Aorta (tissue), 5 donors: ENCODE results near the gene DCDC1. TPM values are rescaled to one million over a fixed set of nuclear protein-coding genes. Genes with fewer than 3 reads are reported as not detected.

Experiments used
- ATAC-seq: fragments of 200-7000 bp; cut with Tn5 transposase; one replicate; pipeline ENCODE4 v1.9.1; 2022; ENCODE audit warnings: moderate library complexity; ENCODE audit not compliant: low FRiP score
- DNase-seq, 2 donors: peaks; one replicate each; pipeline ENCODE4 v3.0.0-alpha.2; 2020
- H3K27ac ChIP-seq, 2 donors: one replicate each; pipeline ENCODE4 v1.5.1; 2013; ENCODE audit warnings: low read length in 2 of 2, mild to moderate bottlenecking in 2 of 2, moderate library complexity in 2 of 2, control low read depth in 1 of 2, inconsistent platforms in 1 of 2, low read depth in 1 of 2
- H3K27me3 ChIP-seq, 2 donors: one replicate each; pipeline ENCODE4 v1.6.1; 2013; ENCODE audit warnings: control low read depth in 1 of 2, low read length in 1 of 2, mild to moderate bottlenecking in 1 of 2, moderate library complexity in 1 of 2; ENCODE audit not compliant: insufficient read depth in 2 of 2, control insufficient read depth in 1 of 2
- H3K36me3 ChIP-seq, 2 donors: one replicate each; pipeline ENCODE4 v1.6.1; 2013; ENCODE audit warnings: control low read depth in 1 of 2, low read length in 1 of 2, mild to moderate bottlenecking in 1 of 2; ENCODE audit not compliant: insufficient read depth in 2 of 2, control insufficient read depth in 1 of 2
- H3K4me1 ChIP-seq, 2 donors: one replicate each; pipeline ENCODE4 v1.6.1; 2013; ENCODE audit warnings: low read length in 2 of 2, control low read depth in 1 of 2, mild to moderate bottlenecking in 1 of 2, moderate library complexity in 1 of 2; ENCODE audit not compliant: insufficient read depth in 2 of 2, control insufficient read depth in 1 of 2
- H3K4me3 ChIP-seq, 2 donors: one replicate each; pipeline ENCODE4 v1.5.1; 2013; ENCODE audit warnings: low read length in 2 of 2, control low read depth in 1 of 2, mild to moderate bottlenecking in 1 of 2
- H3K9me3 ChIP-seq: one replicate; pipeline ENCODE4 v1.6.1; 2013; ENCODE audit warnings: mild to moderate bottlenecking, low read length; ENCODE audit not compliant: control insufficient read depth
- WGBS, 2 donors: extraction: QIAGEN DNeasy Blood & Tissue Kit; methylation state at CpG; one replicate each; pipeline ENCODE4 v1.1.7; 2013; 5-methylcytosine and 5-hydroxymethylcytosine counted together
- intact Hi-C, 2 donors: fragments of 100-400 bp; cut with DNase I; formaldehyde crosslinking; loops; one replicate each; pipeline versions ENCODE4 v1.14.2 to v1.15.0; 2022
- polyA plus RNA-seq, 2 donors: library from polyadenylated mRNA; stranded (reverse); fragments of 200-250 nt; gene quantifications; one replicate each; pipeline ENCODE4 v1.2.3, GENCODE V29; 2013
- total RNA-seq, 2 donors: library from RNA; stranded (reverse); fragmentation: NEBNext Ultra II Directional; extraction: Animal tissue kit (Norgen Biotek cat#: 25700); gene quantifications; one replicate each; pipeline ENCODE4 v1.2.1, GENCODE V29; 2021
- donor health status: healthy with polysubstance abuse.
- donor health status: Bipolar disorder and iron deficiency.
- donor health status: DM: no; HTN: no; CAD: no.
- donor health status: DM: no; HTN: no; CAD: no.
- donor health status: DM: yes; HTN: yes; CAD: no.

Gene DCDC1
- total and polyA plus RNA-seq, 4 donors: 0.51 to 0.52 TPM; not detected in 2

DNA sequence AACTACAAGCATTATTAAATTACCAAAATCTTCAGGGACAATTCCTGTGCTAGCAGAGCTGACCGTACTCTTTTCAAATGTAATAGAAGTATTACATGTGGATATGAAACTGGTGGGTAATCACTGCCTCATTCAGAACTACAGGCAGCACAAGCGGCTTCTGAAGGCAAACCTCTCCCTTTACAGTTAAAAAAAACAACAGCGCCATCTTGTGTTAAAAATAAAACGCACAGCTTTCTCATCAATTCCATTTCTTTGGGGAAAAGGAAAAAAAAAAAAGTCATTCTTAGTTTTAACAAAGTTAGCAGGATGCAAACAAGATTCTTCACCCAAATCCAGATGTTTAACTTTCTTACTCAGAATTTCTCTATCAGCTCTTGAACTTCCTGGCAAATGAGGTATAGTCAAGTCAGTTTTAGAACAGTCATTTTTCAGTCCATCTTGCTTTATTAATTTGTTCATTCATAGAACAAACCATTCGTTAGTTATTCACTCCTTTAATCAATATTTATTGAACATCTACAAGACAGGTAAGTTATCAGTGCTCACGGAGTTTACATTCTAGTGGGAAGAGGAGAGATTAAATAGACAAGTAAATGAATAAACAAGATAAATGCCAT, 451.6 kb downstream of the DCDC1 start:
- Histone ChIP-seq H3K4me1 (no peaks in the 10 kb centered on the region), H3K27ac (no peak overlapping the region), H3K9me3 (no peaks in the 10 kb centered on the region), H3K4me3 (no peak overlapping the region), H3K27me3 (no peaks in the 10 kb centered on the region), H3K36me3 (no peaks in the 10 kb centered on the region)
- WGBS, 2 donors: 17 to 18% methylated on average over 6 of the region's 6 CpGs
- DNase-seq: no peak
- no peak for ATAC-seq
- intact Hi-C loops: loop anchor here (5.0 to 10.0 kb wide), 3 partner anchors 61 to 1483 kb away; no protein-coding TSS in a partner anchor

DNA sequence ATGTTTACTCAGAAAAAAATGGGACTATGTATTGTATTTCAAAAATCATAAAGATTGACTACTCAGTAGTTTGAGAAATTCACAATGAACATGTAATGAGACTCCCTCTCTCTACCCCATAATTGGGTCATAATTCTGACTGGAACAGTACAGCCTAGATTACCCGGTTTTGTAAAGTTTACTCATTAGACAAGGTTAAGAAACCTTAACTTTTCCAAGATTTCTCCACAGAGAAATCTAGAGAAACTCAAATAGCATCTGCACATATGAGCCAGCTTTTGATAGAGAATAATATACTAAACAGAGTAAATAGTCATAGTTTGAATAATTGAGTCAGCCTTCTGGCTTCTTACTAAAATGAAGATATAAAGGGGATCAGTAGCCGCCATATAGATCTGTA, 452.3 kb downstream of the DCDC1 start:
- intact Hi-C loops: loop anchor here (5.0 to 10.0 kb wide), 3 partner anchors 60 to 1482 kb away; no protein-coding TSS in a partner anchor
- Histone ChIP-seq H3K36me3 (no peaks in the 10 kb centered on the region), H3K4me1 (no peaks in the 10 kb centered on the region), H3K27me3 (no peaks in the 10 kb centered on the region), H3K27ac (no peak overlapping the region), H3K4me3 (no peak overlapping the region), H3K9me3 (no peaks in the 10 kb centered on the region)
- 80 to 86% methylated on average over 2 of the region's 2 CpGs for WGBS, 2 donors
- DNase-seq (no peak), ATAC-seq (no peak)

DNA sequence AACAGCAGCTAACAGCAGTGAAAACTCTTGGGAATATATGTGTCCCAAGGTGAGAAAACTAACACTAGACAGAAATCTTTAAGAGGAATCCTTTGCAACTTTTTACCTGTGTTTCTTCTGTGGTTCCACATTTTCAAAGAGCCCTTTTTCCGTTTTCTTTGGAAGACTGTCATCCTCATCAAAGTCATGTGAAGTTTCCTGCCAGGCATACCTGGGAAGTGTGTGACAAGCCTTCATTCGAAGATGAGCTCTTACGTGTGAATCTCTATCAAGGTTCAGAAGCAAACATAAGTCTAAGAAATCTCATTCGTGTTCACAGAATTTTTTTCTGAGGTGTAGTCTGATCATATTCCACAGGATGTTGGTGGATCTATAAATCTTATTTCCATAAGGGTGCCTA, 452.8 kb downstream of the DCDC1 start:
- intact Hi-C loops: loop anchor here (5.0 to 10.0 kb wide), 3 partner anchors 59 to 1482 kb away; no protein-coding TSS in a partner anchor
- WGBS, 2 donors: 90 to 92% methylated on average over 4 of the region's 4 CpGs
- Histone ChIP-seq H3K27me3 (no peaks in the 10 kb centered on the region), H3K9me3 (no peaks in the 10 kb centered on the region), H3K4me1 (no peaks in the 10 kb centered on the region), H3K4me3 (no peak overlapping the region), H3K36me3 (no peaks in the 10 kb centered on the region), H3K27ac (no peak overlapping the region)
- no peak for DNase-seq
- ATAC-seq: no peak

DNA sequence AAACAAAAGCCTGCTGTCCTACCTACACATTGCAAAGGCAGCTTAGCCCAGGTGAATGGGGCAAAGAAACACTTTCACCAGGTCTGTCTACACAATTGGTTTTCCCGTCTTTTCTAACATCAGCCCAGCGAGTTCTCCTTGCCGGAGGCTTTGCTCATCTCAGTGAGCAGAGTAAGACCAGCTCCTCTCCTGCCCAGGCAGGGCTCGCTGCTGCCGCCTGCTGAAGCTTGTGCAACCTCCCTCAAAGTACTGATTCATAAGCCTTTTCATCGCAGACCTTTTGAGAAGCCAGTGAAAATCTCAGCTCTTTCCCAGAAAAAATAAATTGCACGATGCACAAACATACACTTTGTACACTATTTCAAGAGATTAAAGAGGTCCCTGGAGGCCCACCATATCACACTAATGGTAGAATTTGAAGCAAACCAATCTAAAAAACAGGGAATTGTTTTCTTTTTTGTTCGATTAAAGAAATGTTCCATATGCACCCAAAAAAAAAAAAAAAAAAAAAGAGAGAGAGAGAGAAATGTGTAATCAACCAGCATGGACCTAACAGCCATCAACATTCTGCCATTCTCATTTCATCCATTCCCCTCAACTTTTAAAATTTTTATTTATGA, 455.3 kb downstream of the DCDC1 start:
- Histone ChIP-seq H3K4me3 (no peak overlapping the region), H3K9me3 (no peaks in the 10 kb centered on the region), H3K4me1 (no peaks in the 10 kb centered on the region), H3K27ac (no peak overlapping the region), H3K27me3 (no peaks in the 10 kb centered on the region), H3K36me3 (no peaks in the 10 kb centered on the region)
- DNase-seq: peak; percentile 66 to 86
- intact Hi-C loops: loop anchor here in 1 of 2 donors (5.0 to 10.0 kb wide), 2 partner anchors 562 to 1479 kb away; no protein-coding TSS in a partner anchor
- 4 to 7% methylated on average over 8 of the region's 8 CpGs for WGBS, 2 donors
- peak; percentile 45 for ATAC-seq

DNA sequence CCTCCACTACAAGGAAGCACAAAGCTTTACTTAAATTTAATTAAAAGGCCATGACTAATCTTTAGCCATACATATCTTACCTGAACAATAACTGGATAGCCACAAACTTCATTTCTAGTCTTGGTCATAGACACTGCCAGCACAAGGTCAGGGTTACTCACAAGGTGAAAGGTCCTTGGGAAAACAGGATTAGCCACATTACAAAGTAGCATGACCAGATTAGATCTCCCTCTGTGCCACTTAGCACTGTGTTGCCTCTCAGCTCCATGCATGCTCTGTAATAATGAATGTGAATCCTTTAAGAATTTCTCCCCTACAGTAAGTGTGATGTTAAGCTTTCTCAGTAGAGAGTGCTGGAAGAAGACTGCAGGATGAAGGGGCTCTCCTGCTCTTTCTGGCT, 458.3 kb downstream of the DCDC1 start:
- Histone ChIP-seq H3K36me3 (no peaks in the 10 kb centered on the region), H3K4me1 (no peaks in the 10 kb centered on the region), H3K4me3 (no peak overlapping the region), H3K27ac (no peak overlapping the region), H3K27me3 (no peaks in the 10 kb centered on the region), H3K9me3 (no peaks in the 10 kb centered on the region)
- DNase-seq: no peak
- no peak for ATAC-seq
- intact Hi-C loops: loop anchor here in 1 of 2 donors (5.0 to 10.0 kb wide), 2 partner anchors 559 to 1476 kb away; no protein-coding TSS in a partner anchor

DNA sequence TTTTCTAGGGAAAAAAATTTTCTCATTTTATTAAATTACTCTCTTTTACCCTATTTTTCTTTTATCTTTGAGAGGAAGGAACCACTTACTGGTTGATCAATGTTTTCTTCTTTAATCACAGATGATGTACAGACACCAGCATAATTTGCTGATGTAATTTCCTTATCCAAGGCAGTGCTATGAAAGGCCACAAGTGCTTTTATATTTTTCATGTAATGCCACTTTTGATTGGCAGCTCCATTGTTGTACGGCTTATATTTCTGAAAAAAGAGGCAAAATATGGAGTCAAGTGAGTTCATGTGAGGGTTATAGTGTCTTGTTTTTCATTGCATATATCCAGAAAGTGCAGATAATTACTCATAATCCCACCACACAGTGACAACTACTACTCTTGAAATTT, 460.7 kb downstream of the DCDC1 start:
- H3K4me1 ChIP-seq: no peaks in the 10 kb centered on the region
- ATAC-seq (no peak), DNase-seq (no peak)
- 65 to 83% methylated on average over 1 of the region's 1 CpG for WGBS, 2 donors
- no peak overlapping the region for H3K27ac ChIP-seq
- no peaks in the 10 kb centered on the region for H3K27me3 ChIP-seq
- no peaks in the 10 kb centered on the region for H3K36me3 ChIP-seq
- intact Hi-C loops: no loop called here
- no peak overlapping the region for H3K4me3 ChIP-seq
- H3K9me3 ChIP-seq: no peaks in the 10 kb centered on the region

DNA sequence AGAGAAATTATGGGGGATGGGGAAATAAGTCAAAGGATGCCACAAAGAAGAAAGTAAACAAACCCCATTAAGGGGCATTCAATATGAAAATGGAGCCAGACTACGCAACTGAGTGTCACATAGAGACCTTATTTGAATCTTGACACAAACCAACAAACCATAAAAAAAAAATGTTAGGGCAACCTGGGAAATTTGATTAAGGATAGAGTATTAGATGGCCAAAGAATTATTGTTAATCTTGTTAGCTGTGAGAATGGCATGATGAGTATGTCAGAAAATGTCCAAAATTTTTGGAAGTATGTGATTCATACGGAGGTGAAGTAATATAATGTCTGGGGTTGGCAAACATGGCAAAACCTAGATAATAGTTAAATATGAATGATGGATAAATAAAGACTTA, 461.3 kb downstream of the DCDC1 start:
- Histone ChIP-seq H3K27ac (no peak overlapping the region), H3K27me3 (no peaks in the 10 kb centered on the region), H3K36me3 (no peaks in the 10 kb centered on the region), H3K9me3 (no peaks in the 10 kb centered on the region), H3K4me1 (no peaks in the 10 kb centered on the region), H3K4me3 (no peak overlapping the region)
- DNase-seq (no peak), ATAC-seq (no peak)
- 68 to 74% methylated on average over 2 of the region's 2 CpGs for WGBS, 2 donors
- intact Hi-C loops: no loop called here

DNA sequence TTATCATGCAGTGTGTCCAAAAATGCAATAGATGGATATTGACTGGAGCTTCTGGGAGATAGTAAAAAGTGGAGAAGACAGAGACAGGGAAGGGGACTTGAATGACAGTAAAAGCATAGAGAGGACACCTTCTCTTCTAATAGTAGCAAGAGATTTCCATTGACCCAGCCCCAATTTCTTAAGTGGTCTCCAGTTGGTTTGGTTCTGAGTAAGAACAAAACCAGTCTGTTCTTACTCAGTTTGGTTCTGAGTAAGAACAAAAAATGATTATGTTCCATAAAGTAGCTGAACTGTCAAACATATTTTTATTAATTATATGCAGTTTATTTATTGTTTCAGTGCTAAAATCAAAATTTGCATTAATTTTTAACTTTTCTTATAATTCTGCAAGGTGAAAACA, 466.6 kb downstream of the DCDC1 start:
- Histone ChIP-seq H3K4me1 (no peaks in the 10 kb centered on the region), H3K27me3 (no peaks in the 10 kb centered on the region), H3K27ac (no peak overlapping the region), H3K36me3 (no peaks in the 10 kb centered on the region), H3K4me3 (no peak overlapping the region), H3K9me3 (no peaks in the 10 kb centered on the region)
- intact Hi-C loops: no loop called here
- no peak for ATAC-seq
- DNase-seq: no peak

DNA sequence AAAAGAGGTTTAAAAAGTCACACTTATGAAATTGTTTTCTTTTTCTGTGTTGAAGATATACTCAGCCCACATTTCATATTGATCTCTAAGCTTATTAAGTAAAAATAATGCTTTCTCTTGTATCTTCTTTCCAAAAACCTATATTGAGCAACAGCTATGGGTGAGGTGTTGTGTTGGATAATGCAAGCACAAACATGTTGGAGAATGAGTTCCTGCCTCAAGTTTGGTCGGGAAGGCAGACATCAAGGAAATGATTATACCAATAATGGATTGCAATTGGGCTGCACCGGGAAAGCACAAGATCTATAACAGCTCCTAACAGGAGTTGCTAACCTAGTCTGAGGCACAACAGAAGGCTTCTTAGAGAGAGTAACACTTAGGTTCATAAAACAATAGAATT, 474.5 kb downstream of the DCDC1 start:
- no peak overlapping the region for H3K27ac ChIP-seq
- 92 to 93% methylated on average over 2 of the region's 2 CpGs for WGBS, 2 donors
- no peak for DNase-seq
- no peak for ATAC-seq
- H3K4me1 ChIP-seq: no peaks in the 10 kb centered on the region
- H3K4me3 ChIP-seq: no peak overlapping the region
- intact Hi-C loops: no loop called here
- no peaks in the 10 kb centered on the region for H3K36me3 ChIP-seq
- H3K9me3 ChIP-seq: no peaks in the 10 kb centered on the region
- no peaks in the 10 kb centered on the region for H3K27me3 ChIP-seq
